Stimulated activated CD8-positive, alpha-beta memory T cell treated with anti-CD3 and anti-CD28 coated beads, Interleukin-15, amount 100 ng/mL, for 4 hours (primary cell): ENCODE results near the gene TSPAN3.
A peak's percentile ranks its signal among the peaks of the same experiment; 100 is the strongest.

Experiments used
- DNase-seq, 2 donors: peaks; one replicate each; pipeline ENCODE4 v3.0.0-alpha.2; 2020; ENCODE audit warnings: low read depth in 2 of 2

TSPAN3 gene

GRCh38 chr15:77084436-77084835 is 13.5 kb upstream of the TSPAN3 start:
- no peak for DNase-seq

- DNase-seq, result peak in 1 of 2 donors; percentile 17
Observed at GRCh38 chr15:77083381-77084160, 12.7 kb upstream of the TSPAN3 start.

- DNase-seq, result no peak
Observed at GRCh38 chr15:77081971-77082370, 11.1 kb upstream of the TSPAN3 start.

- no peak for DNase-seq
Observed at GRCh38 chr15:77076323-77076915, 5.5 kb upstream of the TSPAN3 start.

GRCh38 chr15:77075528-77075927 is 4.6 kb upstream of the TSPAN3 start:
- no peak for DNase-seq

- no peak for DNase-seq
Observed at GRCh38 chr15:77074350-77074749, 3.4 kb upstream of the TSPAN3 start.

GRCh38 chr15:77071305-77072223 is 655 bp upstream of the TSPAN3 start:
- DNase-seq, result no peak

GRCh38 chr15:77070180-77070494 is 772 bp downstream of the TSPAN3 start:
- no peak for DNase-seq

- no peak for DNase-seq
Observed at GRCh38 chr15:77069521-77070121, 1.3 kb downstream of the TSPAN3 start.

GRCh38 chr15:77068633-77069032 is 2.3 kb downstream of the TSPAN3 start:
- no peak for DNase-seq

- DNase-seq, result no peak
Observed at GRCh38 chr15:77067691-77068367, 3.1 kb downstream of the TSPAN3 start.

GRCh38 chr15:77066971-77067690 is 3.8 kb downstream of the TSPAN3 start:
- DNase-seq, result no peak

GRCh38 chr15:77064539-77065308 is 6.2 kb downstream of the TSPAN3 start:
- no peak for DNase-seq

- no peak for DNase-seq
Observed at GRCh38 chr15:77064063-77064462, 6.8 kb downstream of the TSPAN3 start.

GRCh38 chr15:77063249-77063648 is 7.7 kb downstream of the TSPAN3 start:
- no peak for DNase-seq

- no peak for DNase-seq
Observed at GRCh38 chr15:77060546-77060945, 10.4 kb downstream of the TSPAN3 start.

- no peak for DNase-seq
Observed at GRCh38 chr15:77059786-77060361, 11.0 kb downstream of the TSPAN3 start.

- no peak for DNase-seq
Observed at GRCh38 chr15:77058468-77058867, 12.4 kb downstream of the TSPAN3 start.

GRCh38 chr15:77057685-77058084 is 13.2 kb downstream of the TSPAN3 start:
- no peak for DNase-seq

- DNase-seq, result no peak
Observed at GRCh38 chr15:77057072-77057471, 13.8 kb downstream of the TSPAN3 start.
